Measurements from ENCODE around the gene RNF150.
A peak's percentile ranks its signal among the peaks of the same experiment; 100 is the strongest.
"Not testable (repeated sequence)": the region's sequence is repeated elsewhere in the genome, so short reads cannot be mapped to it uniquely, and the experiment has no call there.

RNF150 gene

GRCh38 chr4:141133146-141133998 lies at the start of gene RNF150:
RNF150 (minus strand) TSS chr4:141133469.
- H3K9me3 ChIP-seq (ENCODE audit: control insufficient read depth, low read depth, low read length) = no peaks in the 10 kb centered on the region
- no peak within 1 kb of the TSS for H3K27ac ChIP-seq (ENCODE audit: low read length)
- no peaks in the 10 kb centered on the region for H3K36me3 ChIP-seq (ENCODE audit: control insufficient read depth, low read depth, low read length)
- peaks cover 24% of the 10 kb centered on the region for H3K27me3 ChIP-seq (ENCODE audit: control insufficient read depth, insufficient read depth, low read length)
- peak within 1 kb of the TSS; percentile 67 for H3K4me3 ChIP-seq (ENCODE audit: low read length)
- peaks cover 17% of the 10 kb centered on the region for H3K4me1 ChIP-seq (ENCODE audit: control insufficient read depth, low read depth, low read length)
- peak within 1 kb of the TSS; percentile 73 for H3K9ac ChIP-seq (ENCODE audit: low read length)

GRCh38 chr4:141180991-141181761 lies 47.9 kb upstream of the RNF150 start:
- Histone ChIP-seq H3K27ac (ENCODE audit: low read length) (no peak overlapping the region), H3K9me3 (ENCODE audit: control insufficient read depth, low read depth, low read length) (no peaks in the 10 kb centered on the region), H3K4me1 (ENCODE audit: control insufficient read depth, low read depth, low read length) (no peaks in the 10 kb centered on the region), H3K36me3 (ENCODE audit: control insufficient read depth, low read depth, low read length) (no peaks in the 10 kb centered on the region), H3K9ac (ENCODE audit: low read length) (no peak overlapping the region), H3K27me3 (ENCODE audit: control insufficient read depth, insufficient read depth, low read length) (no peaks in the 10 kb centered on the region), H3K4me3 (ENCODE audit: low read length) (no peak overlapping the region)

DNA sequence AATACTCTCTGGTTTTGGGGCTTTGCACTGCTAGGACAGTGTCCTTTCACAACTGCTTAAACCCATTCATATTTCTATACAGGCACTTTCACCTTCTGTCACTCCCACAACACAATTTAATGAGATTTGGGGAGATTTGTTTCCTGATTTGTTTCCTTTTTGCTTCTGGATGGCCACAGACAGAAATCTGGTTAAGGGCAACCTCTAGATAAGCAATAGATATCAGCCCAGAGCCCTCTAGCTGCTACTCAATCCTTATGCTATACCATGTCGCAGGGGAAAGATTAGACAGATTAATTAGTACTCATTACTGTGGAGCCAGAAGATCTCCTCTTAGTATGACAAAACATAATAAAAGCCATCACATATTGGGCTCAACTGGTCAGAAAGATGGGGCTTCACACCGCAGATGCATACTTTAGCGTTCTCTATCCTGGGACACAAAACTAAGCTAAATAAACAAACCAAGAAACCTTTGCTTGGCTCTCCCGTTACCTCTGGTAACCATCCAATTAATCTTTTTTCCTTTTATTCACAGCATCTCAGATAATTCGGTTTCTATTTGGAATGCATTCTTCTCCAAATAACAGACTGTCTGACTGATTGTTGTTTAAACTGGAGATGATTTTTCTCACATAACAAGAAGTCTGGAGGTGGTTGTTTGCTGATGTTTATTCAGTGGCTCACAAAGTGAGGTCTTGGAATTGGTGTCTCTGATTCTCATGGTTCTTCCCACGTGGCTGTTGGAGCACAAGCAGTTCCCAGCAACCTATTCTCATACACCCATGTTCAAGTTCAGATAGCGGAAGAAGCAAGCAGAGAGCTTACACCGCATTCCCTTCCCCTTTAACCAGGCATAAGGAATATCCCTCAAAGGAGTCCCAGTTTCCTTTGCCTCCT lies 46.5 kb upstream of the RNF150 start:
- Histone ChIP-seq H3K27ac (ENCODE audit: low read length) (no peak overlapping the region), H3K9me3 (ENCODE audit: control insufficient read depth, low read depth, low read length) (no peaks in the 10 kb centered on the region), H3K4me1 (ENCODE audit: control insufficient read depth, low read depth, low read length) (no peaks in the 10 kb centered on the region), H3K27me3 (ENCODE audit: control insufficient read depth, insufficient read depth, low read length) (no peaks in the 10 kb centered on the region), H3K36me3 (ENCODE audit: control insufficient read depth, low read depth, low read length) (no peaks in the 10 kb centered on the region), H3K9ac (ENCODE audit: low read length) (no peak overlapping the region), H3K4me3 (ENCODE audit: low read length) (no peak overlapping the region)

DNA sequence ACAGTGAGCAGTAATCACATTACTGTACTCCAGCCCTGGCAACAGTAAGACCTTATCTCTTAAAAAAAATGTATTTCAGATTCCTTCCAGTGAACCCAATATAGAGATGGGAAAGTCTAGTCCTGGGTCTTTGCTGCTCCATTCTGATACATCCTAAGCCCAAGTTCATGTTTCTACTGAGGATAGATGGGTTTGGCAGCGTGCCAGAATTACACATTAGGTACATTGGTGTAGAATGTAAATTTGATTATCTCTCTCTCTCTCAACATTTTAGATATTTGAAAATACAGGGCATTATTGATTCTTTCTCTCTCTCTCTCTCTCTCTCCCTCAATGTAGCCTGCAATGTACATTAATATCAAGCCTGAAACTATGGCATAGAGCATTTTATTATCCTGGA lies 43.9 kb upstream of the RNF150 start:
- no peaks in the 10 kb centered on the region for H3K4me1 ChIP-seq (ENCODE audit: control insufficient read depth, low read depth, low read length)
- no peaks in the 10 kb centered on the region for H3K27me3 ChIP-seq (ENCODE audit: control insufficient read depth, insufficient read depth, low read length)
- no peak overlapping the region for H3K27ac ChIP-seq (ENCODE audit: low read length)
- H3K4me3 ChIP-seq (ENCODE audit: low read length) = no peak overlapping the region
- no peak overlapping the region for H3K9ac ChIP-seq (ENCODE audit: low read length)
- H3K9me3 ChIP-seq (ENCODE audit: control insufficient read depth, low read depth, low read length) = no peaks in the 10 kb centered on the region
- H3K36me3 ChIP-seq (ENCODE audit: control insufficient read depth, low read depth, low read length) = no peaks in the 10 kb centered on the region

DNA sequence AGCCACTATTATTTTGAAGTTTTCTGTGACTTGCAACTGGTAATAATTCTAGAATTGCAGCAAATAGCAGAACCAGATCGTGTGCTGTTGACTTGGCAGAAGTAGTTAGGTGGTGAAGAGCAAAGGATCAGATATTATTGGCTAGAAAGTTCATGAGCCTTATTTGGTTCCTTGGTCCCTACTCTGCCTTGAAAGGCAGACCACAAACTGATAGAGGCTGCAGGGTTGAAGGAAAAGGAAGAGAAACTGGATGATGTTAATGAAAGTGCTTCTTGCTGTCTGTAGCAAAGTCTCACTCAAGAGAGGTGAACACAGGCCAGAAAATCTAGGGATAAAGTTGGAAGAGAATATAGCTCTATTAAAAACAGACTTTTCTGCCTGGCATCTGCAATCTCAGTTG lies 41.2 kb upstream of the RNF150 start:
- H3K27ac ChIP-seq (ENCODE audit: low read length) = no peak overlapping the region
- H3K36me3 ChIP-seq (ENCODE audit: control insufficient read depth, low read depth, low read length) = no peaks in the 10 kb centered on the region
- no peak overlapping the region for H3K4me3 ChIP-seq (ENCODE audit: low read length)
- H3K9ac ChIP-seq (ENCODE audit: low read length) = no peak overlapping the region
- H3K4me1 ChIP-seq (ENCODE audit: control insufficient read depth, low read depth, low read length) = no peaks in the 10 kb centered on the region
- H3K9me3 ChIP-seq (ENCODE audit: control insufficient read depth, low read depth, low read length) = no peaks in the 10 kb centered on the region
- H3K27me3 ChIP-seq (ENCODE audit: control insufficient read depth, insufficient read depth, low read length) = no peaks in the 10 kb centered on the region

DNA sequence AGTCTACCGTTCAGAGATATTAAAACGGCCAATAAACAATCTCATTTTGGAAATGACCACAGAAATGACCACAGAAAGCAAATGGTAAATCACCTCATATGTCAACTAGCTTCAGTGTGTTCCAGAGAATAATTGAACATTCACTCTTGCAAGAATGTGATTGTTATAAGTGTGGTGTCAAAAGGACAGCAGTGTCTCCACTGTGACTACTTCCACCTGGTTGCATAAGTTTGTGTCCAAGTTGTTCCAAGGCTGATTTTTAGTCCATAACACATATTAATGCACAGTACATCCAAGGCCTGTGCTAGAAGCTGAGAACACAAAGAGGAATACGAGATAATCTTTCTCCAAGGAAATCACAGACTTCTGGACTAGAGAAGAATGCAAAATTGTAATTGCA lies 37.4 kb upstream of the RNF150 start:
- no peak overlapping the region for H3K4me3 ChIP-seq (ENCODE audit: low read length)
- no peaks in the 10 kb centered on the region for H3K36me3 ChIP-seq (ENCODE audit: control insufficient read depth, low read depth, low read length)
- H3K4me1 ChIP-seq (ENCODE audit: control insufficient read depth, low read depth, low read length) = no peaks in the 10 kb centered on the region
- no peaks in the 10 kb centered on the region for H3K27me3 ChIP-seq (ENCODE audit: control insufficient read depth, insufficient read depth, low read length)
- no peak overlapping the region for H3K27ac ChIP-seq (ENCODE audit: low read length)
- H3K9ac ChIP-seq (ENCODE audit: low read length) = no peak overlapping the region
- no peaks in the 10 kb centered on the region for H3K9me3 ChIP-seq (ENCODE audit: control insufficient read depth, low read depth, low read length)

- Histone ChIP-seq H3K27ac (ENCODE audit: low read length) (no peak overlapping the region), H3K4me1 (ENCODE audit: control insufficient read depth, low read depth, low read length) (no peaks in the 10 kb centered on the region), H3K4me3 (ENCODE audit: low read length) (no peak overlapping the region), H3K36me3 (ENCODE audit: control insufficient read depth, low read depth, low read length) (no peaks in the 10 kb centered on the region), H3K9me3 (ENCODE audit: control insufficient read depth, low read depth, low read length) (no peaks in the 10 kb centered on the region), H3K9ac (ENCODE audit: low read length) (no peak overlapping the region), H3K27me3 (ENCODE audit: control insufficient read depth, insufficient read depth, low read length) (no peaks in the 10 kb centered on the region)
Observed at GRCh38 chr4:141169391-141169790, 36.1 kb upstream of the RNF150 start.

DNA sequence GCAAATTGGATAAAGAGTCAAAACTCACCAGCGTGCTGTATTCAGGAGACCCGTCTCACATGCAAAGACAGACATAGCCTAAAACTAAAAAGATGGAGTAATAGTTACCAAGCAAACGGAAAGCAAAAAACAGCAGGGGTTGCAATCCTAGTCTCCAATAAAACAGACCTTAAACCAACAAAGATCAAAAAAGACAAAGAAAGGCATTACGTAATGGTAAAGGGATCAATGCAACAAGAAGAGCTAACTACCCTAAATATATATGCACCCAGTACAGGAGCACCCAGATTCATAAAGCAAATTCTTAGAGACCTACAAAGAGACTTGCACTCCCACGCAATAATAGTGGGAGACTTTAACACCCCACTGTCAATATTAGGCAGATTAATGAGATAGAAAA lies 31.7 kb upstream of the RNF150 start:
- H3K4me3 ChIP-seq (ENCODE audit: low read length); H3K9me3 ChIP-seq (ENCODE audit: control insufficient read depth, low read depth, low read length); H3K9ac ChIP-seq (ENCODE audit: low read length); H3K36me3 ChIP-seq (ENCODE audit: control insufficient read depth, low read depth, low read length); H3K27me3 ChIP-seq (ENCODE audit: control insufficient read depth, insufficient read depth, low read length); H3K4me1 ChIP-seq (ENCODE audit: control insufficient read depth, low read depth, low read length); H3K27ac ChIP-seq (ENCODE audit: low read length): not testable (repeated sequence)

DNA sequence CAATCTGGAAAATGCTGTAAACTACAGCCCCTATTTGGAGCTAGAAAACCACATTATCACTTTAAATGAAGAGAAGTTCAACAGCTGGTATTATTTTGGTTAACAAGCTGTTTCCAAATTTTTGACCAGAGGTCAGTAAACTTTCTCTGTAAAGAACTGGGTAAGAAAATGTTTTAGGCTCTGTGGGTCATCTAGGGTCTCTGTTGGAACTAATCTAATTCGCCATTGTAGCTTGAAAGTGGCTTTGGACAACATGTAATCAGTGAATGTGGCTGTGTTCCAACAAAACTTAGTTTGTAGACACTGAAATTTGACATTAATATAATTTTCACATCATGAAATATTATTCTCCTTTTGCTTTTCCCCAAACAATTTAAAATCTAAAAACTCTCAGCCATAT lies 25.8 kb upstream of the RNF150 start:
- Histone ChIP-seq H3K4me1 (ENCODE audit: control insufficient read depth, low read depth, low read length) (no peaks in the 10 kb centered on the region), H3K4me3 (ENCODE audit: low read length) (no peak overlapping the region), H3K9ac (ENCODE audit: low read length) (no peak overlapping the region), H3K27me3 (ENCODE audit: control insufficient read depth, insufficient read depth, low read length) (no peaks in the 10 kb centered on the region), H3K27ac (ENCODE audit: low read length) (no peak overlapping the region), H3K9me3 (ENCODE audit: control insufficient read depth, low read depth, low read length) (no peaks in the 10 kb centered on the region), H3K36me3 (ENCODE audit: control insufficient read depth, low read depth, low read length) (no peaks in the 10 kb centered on the region)

DNA sequence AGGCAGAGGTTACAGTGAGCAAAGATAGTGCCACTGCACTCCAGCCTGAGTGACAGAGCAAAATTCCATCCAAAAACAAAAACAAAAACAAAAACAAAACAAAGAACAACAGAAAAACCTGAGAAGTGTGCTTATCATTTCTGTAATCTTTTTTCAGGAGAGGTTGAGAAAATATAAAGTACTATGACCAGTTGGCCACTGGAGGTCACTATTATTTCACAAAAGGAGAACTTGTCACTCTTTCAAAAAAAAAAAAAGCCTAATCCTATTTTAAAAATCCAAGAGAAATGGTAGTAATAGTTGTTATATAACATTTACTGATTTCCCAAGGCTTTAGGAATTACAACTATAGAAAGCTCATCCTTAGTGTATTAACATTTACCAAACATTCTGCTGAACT lies 24.9 kb upstream of the RNF150 start:
- no peak overlapping the region for H3K27ac ChIP-seq (ENCODE audit: low read length)
- no peaks in the 10 kb centered on the region for H3K9me3 ChIP-seq (ENCODE audit: control insufficient read depth, low read depth, low read length)
- no peaks in the 10 kb centered on the region for H3K4me1 ChIP-seq (ENCODE audit: control insufficient read depth, low read depth, low read length)
- H3K36me3 ChIP-seq (ENCODE audit: control insufficient read depth, low read depth, low read length) = no peaks in the 10 kb centered on the region
- no peaks in the 10 kb centered on the region for H3K27me3 ChIP-seq (ENCODE audit: control insufficient read depth, insufficient read depth, low read length)
- H3K4me3 ChIP-seq (ENCODE audit: low read length) = no peak overlapping the region
- H3K9ac ChIP-seq (ENCODE audit: low read length) = no peak overlapping the region

DNA sequence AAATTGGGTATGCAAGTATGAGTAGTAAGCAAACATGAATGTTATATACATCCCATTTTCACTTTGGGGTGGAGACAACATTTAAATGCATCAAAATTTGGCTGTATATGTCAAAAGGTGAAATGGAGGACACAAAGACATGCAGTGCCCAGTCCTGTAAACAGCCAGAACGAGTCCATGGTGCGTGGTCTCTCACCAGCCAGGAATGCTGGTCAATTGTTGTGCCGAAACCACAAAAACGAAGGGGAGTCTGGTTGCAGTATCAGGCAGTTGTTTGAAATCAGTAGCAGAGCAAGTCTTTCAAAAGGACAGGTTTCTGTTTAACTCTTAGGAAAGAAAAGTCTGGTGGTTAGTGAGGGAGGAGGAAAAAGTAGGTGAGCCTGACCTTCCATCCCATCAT lies 22.3 kb upstream of the RNF150 start:
- Histone ChIP-seq H3K27me3 (ENCODE audit: control insufficient read depth, insufficient read depth, low read length) (no peaks in the 10 kb centered on the region), H3K4me1 (ENCODE audit: control insufficient read depth, low read depth, low read length) (no peaks in the 10 kb centered on the region), H3K27ac (ENCODE audit: low read length) (no peak overlapping the region), H3K9me3 (ENCODE audit: control insufficient read depth, low read depth, low read length) (no peaks in the 10 kb centered on the region), H3K9ac (ENCODE audit: low read length) (no peak overlapping the region), H3K4me3 (ENCODE audit: low read length) (no peak overlapping the region), H3K36me3 (ENCODE audit: control insufficient read depth, low read depth, low read length) (no peaks in the 10 kb centered on the region)
